ENCODE data around the gene MAN2C1. TPM values are rescaled to one million over a fixed set of nuclear protein-coding genes. Genes with fewer than 3 reads are reported as not detected.
A peak's percentile ranks its signal among the peaks of the same experiment; 100 is the strongest.

Gene MAN2C1
- polyA plus RNA-seq, 3 donors: 32.9 to 453 (median 42.9) TPM

DNA sequence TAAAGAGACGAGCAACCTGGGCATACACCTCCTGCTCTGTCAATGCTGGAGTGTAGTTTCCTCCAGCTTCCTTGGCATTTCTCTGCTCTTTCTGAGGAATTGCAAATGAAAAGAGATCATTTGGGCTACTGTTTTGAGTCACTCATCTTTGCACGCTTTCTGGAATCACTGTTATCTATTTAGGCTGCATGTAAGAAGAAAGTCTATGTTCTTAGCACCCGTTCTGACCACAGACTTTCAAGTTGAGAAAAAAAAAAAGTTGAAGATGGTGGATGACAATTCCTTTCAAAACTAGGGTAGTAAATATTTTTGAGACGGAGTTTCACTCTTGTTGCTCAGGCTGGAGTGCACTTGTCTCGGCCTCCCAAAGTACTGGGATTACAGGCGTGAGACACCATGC is 41.8 kb upstream of the MAN2C1 start:
- WGBS (ENCODE audit: insufficient coverage): 98% methylated on average over 4 of the region's 6 CpGs
- peaks cover 87 to 94% of the 10 kb centered on the region in 2 donors for H3K36me3 Mint-ChIP-seq
- TF ChIP-seq, protein P1, sequence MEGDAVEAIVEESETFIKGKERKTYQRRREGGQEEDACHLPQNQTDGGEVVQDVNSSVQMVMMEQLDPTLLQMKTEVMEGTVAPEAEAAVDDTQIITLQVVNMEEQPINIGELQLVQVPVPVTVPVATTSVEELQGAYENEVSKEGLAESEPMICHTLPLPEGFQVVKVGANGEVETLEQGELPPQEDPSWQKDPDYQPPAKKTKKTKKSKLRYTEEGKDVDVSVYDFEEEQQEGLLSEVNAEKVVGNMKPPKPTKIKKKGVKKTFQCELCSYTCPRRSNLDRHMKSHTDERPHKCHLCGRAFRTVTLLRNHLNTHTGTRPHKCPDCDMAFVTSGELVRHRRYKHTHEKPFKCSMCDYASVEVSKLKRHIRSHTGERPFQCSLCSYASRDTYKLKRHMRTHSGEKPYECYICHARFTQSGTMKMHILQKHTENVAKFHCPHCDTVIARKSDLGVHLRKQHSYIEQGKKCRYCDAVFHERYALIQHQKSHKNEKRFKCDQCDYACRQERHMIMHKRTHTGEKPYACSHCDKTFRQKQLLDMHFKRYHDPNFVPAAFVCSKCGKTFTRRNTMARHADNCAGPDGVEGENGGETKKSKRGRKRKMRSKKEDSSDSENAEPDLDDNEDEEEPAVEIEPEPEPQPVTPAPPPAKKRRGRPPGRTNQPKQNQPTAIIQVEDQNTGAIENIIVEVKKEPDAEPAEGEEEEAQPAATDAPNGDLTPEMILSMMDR (IDR thresholded peaks at IDR 0.05): no peak

DNA sequence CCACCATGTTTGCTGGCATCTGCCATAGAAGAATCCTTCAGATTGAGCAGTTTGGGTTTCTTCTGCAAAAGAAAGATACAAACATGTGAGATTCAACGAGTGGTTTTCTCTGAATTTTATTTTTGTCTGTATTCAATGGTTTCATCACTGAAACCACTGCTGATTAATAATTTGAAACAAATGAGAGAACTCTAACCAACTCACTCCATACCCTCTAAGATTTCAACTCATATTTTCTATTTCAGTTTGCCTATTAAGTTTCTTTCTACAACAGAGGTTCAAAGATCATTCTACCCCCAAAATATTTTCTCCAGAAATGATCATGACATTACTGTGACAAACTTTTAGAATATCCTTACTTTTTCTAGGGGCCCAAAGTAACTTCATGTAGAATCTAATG is 38.7 kb upstream of the MAN2C1 start:
- H3K4me3 ChIP-seq (replicated peaks in 1 of 3; ENCODE audit: low read depth in 2 of 3, low read length in 3 of 3): no peak overlapping the region
- no peaks in the 10 kb centered on the region for H3K4me1 ChIP-seq (ENCODE audit: control insufficient read depth in 1 of 2, insufficient read depth in 2 of 2, low read length in 2 of 2)
- no peak overlapping the region for H3K9ac ChIP-seq (ENCODE audit: insufficient read depth, low read length, poor library complexity, severe bottlenecking)
- H3K9me3 ChIP-seq (replicated peaks in 1 of 2; ENCODE audit: control insufficient read depth in 1 of 2, insufficient read depth in 1 of 2, low read length in 2 of 2): no peaks in the 10 kb centered on the region
- H3K36me3 Mint-ChIP-seq: peaks cover 84 to 91% of the 10 kb centered on the region in 2 donors
- no peak overlapping the region for H2AFZ ChIP-seq (ENCODE audit: insufficient read depth, low read depth, low read length, poor library complexity, severe bottlenecking)
- H3K36me3 ChIP-seq (replicated peaks in 1 of 2; ENCODE audit: control insufficient read depth in 1 of 2, insufficient read depth in 2 of 2, low read length in 2 of 2): peaks cover 78 to 100% of the 10 kb centered on the region in 2 donors
- no peaks in the 10 kb centered on the region for H3K79me2 ChIP-seq (ENCODE audit: insufficient read depth, low read length)
- no peaks in the 10 kb centered on the region for H3K9me3 Mint-ChIP-seq
- TF ChIP-seq, protein P1 (IDR thresholded peaks at IDR 0.05): no peak
- no peaks in the 10 kb centered on the region for H3K27me3 ChIP-seq (ENCODE audit: control insufficient read depth in 2 of 2, insufficient read depth in 2 of 2, low read length in 2 of 2)
- H3K4me3 Mint-ChIP-seq: no peak overlapping the region
- H3K27me3 Mint-ChIP-seq (ENCODE audit: low read depth in 3 of 3): no peaks in the 10 kb centered on the region
- DNase-seq: no peak
- no peaks in the 10 kb centered on the region for H3K4me1 Mint-ChIP-seq
- H3K27ac Mint-ChIP-seq: peak overlapping the region in 1 of 7 donors; percentile 50
- no CpG with 5 or more reads among the region's 1 CpG for WGBS (ENCODE audit: insufficient coverage)
- no peak overlapping the region for H3K4me2 ChIP-seq (replicated peaks; ENCODE audit: extremely low read depth, low read length, poor library complexity, severe bottlenecking)
- no peaks in the 10 kb centered on the region for H4K20me1 ChIP-seq (ENCODE audit: insufficient read depth, low read length)
- intact Hi-C loops (cut with micrococcal nuclease): no loop called here
- no peak overlapping the region for H3K27ac ChIP-seq (ENCODE audit: low read depth in 1 of 2, low read length in 2 of 2)

More for the DNA sequence above, 41.8 kb upstream of the MAN2C1 start:
- no peaks in the 10 kb centered on the region for H3K4me1 ChIP-seq (ENCODE audit: control insufficient read depth in 1 of 2, insufficient read depth in 2 of 2, low read length in 2 of 2)
- H3K4me3 ChIP-seq (replicated peaks in 1 of 3; ENCODE audit: low read depth in 2 of 3, low read length in 3 of 3): no peak overlapping the region
- Mint-ChIP-seq H3K4me1 (no peaks in the 10 kb centered on the region), H3K4me3 (no peak overlapping the region), H3K9me3 (no peaks in the 10 kb centered on the region), H3K27ac (no peak overlapping the region), H3K27me3 (ENCODE audit: low read depth in 3 of 3) (no peaks in the 10 kb centered on the region)
- H3K9ac ChIP-seq (ENCODE audit: insufficient read depth, low read length, poor library complexity, severe bottlenecking): no peak overlapping the region
- H3K27ac ChIP-seq (ENCODE audit: low read depth in 1 of 2, low read length in 2 of 2): no peak overlapping the region
- H3K9me3 ChIP-seq (replicated peaks in 1 of 2; ENCODE audit: control insufficient read depth in 1 of 2, insufficient read depth in 1 of 2, low read length in 2 of 2): no peaks in the 10 kb centered on the region
- no peaks in the 10 kb centered on the region for H3K79me2 ChIP-seq (ENCODE audit: insufficient read depth, low read length)
- no peak overlapping the region for H2AFZ ChIP-seq (ENCODE audit: insufficient read depth, low read depth, low read length, poor library complexity, severe bottlenecking)
- peaks cover 79 to 99% of the 10 kb centered on the region in 2 donors for H3K36me3 ChIP-seq (replicated peaks in 1 of 2; ENCODE audit: control insufficient read depth in 1 of 2, insufficient read depth in 2 of 2, low read length in 2 of 2)
- H3K4me2 ChIP-seq (replicated peaks; ENCODE audit: extremely low read depth, low read length, poor library complexity, severe bottlenecking): no peak overlapping the region
- peaks cover 6% of the 10 kb centered on the region for H4K20me1 ChIP-seq (ENCODE audit: insufficient read depth, low read length)
- intact Hi-C loops (cut with micrococcal nuclease): no loop called here
- no peak for DNase-seq
- no peaks in the 10 kb centered on the region for H3K27me3 ChIP-seq (ENCODE audit: control insufficient read depth in 2 of 2, insufficient read depth in 2 of 2, low read length in 2 of 2)

Data from CD14-positive monocyte (primary cell).